AG10803 (cell line): ENCODE results near the gene CD109.
"Not testable (repeated sequence)": the region's sequence is repeated elsewhere in the genome, so short reads cannot be mapped to it uniquely, and the experiment has no call there.

Experiments used
- DNase-seq: peaks from one replicate; pipeline ENCODE4 v3.0.0; 2010; ENCODE audit warnings: low read depth
- H3K4me3 ChIP-seq: 2 replicates; pipeline ENCODE4 v1.5.1; 2011; ENCODE audit warnings: mild to moderate bottlenecking, low read length, control low read depth
- TF ChIP-seq, protein P1 (sequence below): conservative IDR thresholded peaks from 2 replicates; pipeline ENCODE4 v1.5.1; 2011; ENCODE audit warnings: mild to moderate bottlenecking, low read length, control low read depth, inconsistent platforms

Gene CD109

DNA sequence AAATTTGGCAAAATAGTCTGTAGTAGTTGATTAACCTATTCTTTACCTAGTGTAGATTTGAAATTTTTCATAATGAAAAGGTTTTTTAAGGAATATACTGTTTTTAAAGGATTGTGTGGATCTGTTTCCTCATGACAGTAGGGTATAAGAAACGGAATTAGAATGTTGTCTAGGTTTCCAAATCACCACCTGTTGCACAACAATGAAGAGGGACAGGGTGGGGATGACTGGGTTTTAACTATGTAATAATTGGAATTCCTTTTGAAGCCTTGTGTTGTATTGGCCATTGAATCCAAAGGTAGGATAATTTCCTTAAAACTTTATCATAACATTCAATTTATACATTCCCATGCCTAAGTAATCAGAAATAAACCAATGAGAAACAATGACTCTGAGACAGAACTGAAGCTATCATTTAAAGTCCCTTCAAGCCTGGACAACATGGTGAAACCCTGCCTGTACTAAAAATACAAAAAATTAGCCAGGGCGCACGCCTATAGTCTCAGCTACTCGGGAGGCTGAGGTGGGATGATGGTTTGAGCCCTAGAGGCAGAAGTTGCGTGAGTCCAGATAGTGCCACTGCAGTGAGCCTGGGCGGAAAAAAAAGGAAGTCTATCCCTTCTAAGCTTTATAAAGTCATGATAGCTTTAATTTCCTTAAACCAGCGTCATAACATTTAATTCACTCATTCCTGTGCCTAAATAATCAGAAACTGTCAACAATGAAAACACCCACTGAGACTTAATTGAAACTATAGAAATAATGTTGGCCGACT, 23.9 kb upstream of the CD109 start:
- TF ChIP-seq, protein P1, sequence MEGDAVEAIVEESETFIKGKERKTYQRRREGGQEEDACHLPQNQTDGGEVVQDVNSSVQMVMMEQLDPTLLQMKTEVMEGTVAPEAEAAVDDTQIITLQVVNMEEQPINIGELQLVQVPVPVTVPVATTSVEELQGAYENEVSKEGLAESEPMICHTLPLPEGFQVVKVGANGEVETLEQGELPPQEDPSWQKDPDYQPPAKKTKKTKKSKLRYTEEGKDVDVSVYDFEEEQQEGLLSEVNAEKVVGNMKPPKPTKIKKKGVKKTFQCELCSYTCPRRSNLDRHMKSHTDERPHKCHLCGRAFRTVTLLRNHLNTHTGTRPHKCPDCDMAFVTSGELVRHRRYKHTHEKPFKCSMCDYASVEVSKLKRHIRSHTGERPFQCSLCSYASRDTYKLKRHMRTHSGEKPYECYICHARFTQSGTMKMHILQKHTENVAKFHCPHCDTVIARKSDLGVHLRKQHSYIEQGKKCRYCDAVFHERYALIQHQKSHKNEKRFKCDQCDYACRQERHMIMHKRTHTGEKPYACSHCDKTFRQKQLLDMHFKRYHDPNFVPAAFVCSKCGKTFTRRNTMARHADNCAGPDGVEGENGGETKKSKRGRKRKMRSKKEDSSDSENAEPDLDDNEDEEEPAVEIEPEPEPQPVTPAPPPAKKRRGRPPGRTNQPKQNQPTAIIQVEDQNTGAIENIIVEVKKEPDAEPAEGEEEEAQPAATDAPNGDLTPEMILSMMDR, result no peak
- no peak overlapping the region for H3K4me3 ChIP-seq
- DNase-seq, result peak; percentile 11

DNA sequence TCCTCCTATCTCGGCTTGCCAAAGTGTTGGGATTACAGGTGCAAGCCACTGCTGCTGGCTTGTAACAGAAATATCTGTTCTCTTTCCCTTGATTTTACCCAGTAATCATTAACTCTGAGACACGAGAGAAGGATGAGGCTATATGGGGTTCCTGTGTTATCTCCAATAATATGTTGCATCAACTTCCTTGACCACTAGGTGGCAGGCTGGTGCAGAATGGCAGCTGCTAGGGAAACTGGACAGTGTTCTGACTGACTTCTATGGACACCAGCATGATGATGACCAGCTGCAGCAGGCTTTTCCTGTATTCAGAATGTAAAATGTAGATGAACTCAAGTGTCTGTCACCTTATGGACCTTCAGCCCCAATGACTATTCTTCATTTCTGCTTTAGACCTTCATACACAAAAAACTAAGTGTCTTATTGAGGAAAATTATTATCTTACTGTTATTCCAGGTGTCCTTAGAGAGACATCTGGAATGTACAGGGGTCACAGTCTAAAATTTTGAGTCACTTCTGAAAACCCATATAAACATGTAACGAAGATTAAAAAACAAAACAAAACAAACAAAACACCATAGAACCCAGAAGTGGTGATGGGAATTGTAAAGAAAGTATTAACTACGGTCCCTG, 20.4 kb upstream of the CD109 start:
- no peak overlapping the region for H3K4me3 ChIP-seq
- peak; percentile 69 for DNase-seq
- TF ChIP-seq, protein P1, result peak; percentile 97

GRCh38 chr6:73679009-73679408, 17.0 kb upstream of the CD109 start:
- DNase-seq, result peak; percentile 22
- H3K4me3 ChIP-seq, result no peak overlapping the region
- TF ChIP-seq, protein P1, result no peak

- DNase-seq, H3K4me3 ChIP-seq: not testable (repeated sequence)
Measured at GRCh38 chr6:73679846-73680245, 16.2 kb upstream of the CD109 start.

GRCh38 chr6:73680289-73680918, 15.6 kb upstream of the CD109 start:
- DNase-seq, result no peak
- no peak overlapping the region for H3K4me3 ChIP-seq
- TF ChIP-seq, protein P1, result no peak

DNA sequence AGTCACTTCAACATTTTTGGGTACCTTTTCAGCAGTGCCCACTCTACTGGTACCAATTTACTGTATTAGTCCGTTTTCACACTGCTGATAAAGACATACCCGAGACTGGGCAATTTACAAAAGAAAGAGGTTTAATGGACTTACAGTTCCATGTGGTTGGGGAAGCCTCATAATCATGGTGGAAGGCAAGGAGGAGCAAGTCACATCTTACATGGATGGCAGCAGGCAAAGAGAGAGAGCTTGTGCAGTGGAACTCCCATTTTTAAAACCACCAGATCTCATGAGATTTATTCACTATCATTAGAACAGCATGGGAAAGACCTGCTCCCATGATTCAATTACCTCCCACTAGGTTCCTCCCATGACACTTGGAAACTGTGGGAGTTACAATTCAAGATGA, 12.4 kb upstream of the CD109 start:
- not testable (repeated sequence) for H3K4me3 ChIP-seq, DNase-seq

DNA sequence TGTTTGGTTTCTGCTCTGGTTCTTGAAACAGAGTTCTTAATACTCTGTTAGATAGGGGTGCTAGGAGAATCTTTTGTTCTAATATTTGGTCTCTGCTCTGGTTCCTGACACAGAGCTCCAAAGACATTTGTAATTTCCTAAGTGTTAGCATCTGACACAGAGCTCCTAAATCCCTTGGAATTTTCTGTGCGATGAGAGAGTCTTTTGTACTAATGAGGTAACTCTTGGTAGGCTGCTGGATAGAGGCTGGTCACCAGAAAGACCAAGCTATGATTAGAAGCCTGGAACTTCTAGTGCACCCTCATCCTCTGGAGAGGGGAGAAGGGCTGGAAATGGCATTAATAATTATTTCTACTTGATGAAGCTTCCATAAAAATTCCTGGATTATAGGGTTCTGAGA, 7.7 kb upstream of the CD109 start:
- H3K4me3 ChIP-seq, result no peak overlapping the region
- DNase-seq, result no peak
- TF ChIP-seq, protein P1, result no peak

DNA sequence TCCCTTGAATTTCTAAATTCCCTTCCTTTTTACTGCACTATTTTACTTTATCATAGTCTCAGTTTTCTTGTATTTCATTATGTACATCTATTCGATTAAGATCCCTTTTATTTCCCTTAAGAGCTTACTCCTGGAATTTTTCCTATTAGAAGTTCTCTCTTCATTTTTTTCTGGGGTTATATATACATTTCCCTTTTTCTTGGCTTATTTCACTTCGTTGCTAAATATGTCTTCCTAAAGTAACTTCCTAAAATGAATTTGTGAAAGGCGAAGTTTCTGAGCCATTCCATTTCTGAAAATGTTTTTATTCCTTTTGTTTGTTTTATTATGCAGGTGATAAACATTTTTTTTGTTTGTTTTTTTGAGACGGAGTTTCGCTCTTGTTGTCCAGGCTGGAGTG, 5.9 kb upstream of the CD109 start:
- H3K4me3 ChIP-seq, result no peak overlapping the region
- TF ChIP-seq, protein P1, result no peak
- no peak for DNase-seq
